Right kidney (tissue), 1 donor: Measurements from ENCODE around the gene MUC5B.
A peak's percentile ranks its signal among the peaks of the same experiment; 100 is the strongest.

Experiments
- DNase-seq: peaks from one replicate; pipeline ENCODE4 v3.0.0-alpha.2; 2016

The MUC5B gene

DNA sequence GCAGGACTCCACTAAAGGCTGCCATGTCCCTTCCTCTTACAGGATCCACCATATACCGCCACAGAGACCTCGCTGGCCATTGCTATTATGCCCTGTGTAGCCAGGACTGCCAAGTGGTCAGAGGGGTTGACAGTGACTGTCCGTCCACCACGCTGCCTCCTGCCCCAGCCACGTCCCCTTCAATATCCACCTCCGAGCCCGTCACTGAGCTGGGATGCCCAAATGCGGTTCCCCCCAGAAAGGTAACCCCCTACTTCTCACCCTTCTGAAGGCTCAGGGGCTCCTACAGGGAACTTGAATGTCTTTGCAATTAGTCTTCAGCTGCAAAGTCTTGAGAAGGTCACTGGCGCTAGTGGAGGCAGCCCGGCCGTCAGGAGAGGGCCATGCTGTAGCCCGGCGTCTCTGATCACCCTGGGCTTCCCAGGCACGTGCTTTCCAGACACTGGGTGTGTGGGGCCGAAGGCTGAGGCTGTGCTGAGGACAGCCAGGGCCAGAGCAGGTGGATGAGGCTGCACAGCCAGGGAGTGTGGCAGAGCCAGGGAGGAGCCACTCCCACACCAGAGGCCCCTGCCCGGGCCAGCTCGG, 30.0 kb upstream of the MUC5B start:
- DNase-seq, result no peak

DNA sequence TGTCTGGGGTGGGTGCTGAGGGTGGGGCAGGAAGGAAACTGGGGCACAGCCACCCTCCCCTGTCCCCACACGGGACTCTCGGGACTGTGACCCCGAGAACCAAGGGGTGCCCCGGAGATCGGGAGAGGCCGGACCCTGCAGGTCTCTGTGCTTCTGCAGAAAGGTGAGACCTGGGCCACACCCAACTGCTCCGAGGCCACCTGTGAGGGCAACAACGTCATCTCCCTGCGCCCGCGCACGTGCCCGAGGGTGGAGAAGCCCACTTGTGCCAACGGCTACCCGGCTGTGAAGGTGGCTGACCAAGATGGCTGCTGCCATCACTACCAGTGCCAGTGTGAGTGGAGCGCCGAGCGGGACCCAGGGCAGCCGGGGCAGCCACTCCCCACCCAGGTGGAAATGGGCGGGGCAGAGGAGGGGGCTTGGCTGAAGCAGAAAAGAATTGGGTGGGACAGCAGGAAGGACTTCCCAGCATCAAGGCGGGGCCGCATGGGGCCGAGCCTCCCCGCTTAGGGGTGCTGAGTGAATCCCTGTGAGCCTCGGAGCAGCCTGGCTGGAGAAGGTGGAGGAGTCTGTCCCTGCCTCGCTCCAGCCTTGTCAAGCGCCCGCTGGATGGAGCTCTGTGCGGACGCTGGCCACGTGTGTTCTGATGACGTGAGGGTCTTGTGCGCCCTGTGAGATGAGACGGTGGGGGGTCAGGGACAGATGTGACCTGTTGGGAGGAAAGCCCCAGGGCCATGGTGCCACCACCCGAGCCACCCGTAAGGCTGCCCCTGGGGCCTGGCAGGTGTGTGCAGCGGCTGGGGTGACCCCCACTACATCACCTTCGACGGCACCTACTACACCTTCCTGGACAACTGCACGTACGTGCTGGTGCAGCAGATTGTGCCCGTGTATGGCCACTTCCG, 29.3 kb upstream of the MUC5B start:
- DNase-seq, result no peak

DNA sequence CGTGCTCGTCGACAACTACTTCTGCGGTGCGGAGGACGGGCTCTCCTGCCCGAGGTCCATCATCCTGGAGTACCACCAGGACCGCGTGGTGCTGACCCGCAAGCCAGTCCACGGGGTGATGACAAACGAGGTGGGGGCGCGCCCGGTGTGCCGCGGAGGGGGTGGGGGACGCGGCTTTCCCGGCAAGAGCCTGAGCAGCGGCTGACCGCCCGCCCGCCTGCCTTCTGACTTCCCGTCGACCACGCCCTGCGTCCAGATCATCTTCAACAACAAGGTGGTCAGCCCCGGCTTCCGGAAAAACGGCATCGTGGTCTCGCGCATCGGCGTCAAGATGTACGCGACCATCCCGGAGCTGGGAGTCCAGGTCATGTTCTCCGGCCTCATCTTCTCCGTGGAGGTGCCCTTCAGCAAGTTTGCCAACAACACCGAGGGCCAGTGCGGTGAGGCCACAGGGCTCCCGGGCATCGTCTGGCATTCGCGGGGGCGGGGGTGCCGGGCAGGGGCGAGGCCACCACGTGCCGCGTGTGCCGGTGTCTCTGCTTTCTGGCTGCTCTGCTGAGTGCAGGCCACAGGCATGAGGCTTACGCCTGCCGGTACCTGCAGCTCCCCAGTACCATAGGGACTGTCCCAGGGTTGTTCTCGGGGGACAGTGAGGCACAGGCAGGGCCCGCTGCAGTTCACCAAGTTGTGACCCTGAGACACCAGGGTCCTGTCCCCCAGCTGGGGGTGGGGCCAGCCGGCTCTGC, 28.5 kb upstream of the MUC5B start:
- no peak for DNase-seq

DNA sequence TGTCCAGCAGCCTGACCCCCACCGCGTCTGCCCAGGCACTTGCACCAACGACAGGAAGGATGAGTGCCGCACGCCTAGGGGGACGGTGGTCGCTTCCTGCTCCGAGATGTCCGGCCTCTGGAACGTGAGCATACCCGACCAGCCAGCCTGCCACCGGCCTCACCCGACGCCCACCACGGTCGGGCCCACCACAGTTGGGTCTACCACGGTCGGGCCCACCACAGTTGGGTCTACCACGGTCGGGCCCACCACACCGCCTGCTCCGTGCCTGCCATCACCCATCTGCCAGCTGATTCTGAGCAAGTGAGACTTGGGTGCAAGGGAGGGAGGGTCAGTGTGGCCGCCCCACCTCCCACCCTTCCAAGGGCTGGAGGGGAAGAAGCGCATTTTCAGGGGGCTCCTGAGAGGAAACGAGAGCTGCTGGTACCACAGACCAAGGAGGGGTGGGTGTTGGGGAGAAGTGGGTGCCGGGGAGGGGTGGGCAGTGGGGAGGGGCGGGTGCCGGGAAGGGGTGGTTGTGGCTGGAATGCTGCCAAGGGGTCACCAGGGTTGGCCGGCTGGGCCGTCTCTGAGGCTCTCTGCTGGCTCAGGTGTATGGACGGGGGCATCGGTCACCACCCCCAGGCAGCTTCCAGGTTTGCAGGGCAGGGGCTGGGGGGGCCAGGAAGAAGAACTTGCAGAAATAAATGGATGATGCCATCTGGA, 27.7 kb upstream of the MUC5B start:
- no peak for DNase-seq

DNA sequence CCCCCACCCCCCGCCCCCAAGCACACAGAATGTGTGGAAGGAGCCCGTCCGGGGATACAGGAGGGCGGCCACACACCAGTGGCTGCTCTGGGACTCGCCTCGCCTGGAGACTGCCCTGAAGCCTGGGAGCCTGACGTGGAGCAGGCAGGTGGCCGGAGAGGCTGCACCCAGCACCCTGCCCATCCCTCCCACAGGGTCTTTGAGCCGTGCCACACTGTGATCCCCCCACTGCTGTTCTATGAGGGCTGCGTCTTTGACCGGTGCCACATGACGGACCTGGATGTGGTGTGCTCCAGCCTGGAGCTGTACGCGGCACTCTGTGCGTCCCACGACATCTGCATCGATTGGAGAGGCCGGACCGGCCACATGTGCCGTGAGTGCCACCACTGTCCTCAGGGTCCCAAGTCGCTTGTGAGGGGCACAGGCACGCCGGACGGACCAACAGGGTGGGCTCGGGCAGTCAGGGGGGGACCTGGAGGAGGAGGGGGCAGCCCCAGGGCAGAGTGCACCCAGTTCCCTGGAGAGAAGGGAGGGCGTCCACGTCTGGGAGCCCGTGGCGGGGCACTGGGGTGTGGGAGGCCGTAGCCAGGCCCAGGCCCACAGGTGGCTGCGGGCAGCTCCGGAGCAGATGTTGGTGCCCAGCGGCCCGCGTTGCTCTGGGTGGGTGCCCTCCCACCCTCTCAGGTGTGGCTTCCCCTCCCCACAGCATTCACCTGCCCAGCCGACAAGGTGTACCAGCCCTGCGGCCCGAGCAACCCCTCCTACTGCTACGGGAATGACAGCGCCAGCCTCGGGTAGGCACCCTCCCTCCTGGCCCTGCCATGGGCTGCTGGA, 27.0 kb upstream of the MUC5B start:
- DNase-seq, result no peak

DNA sequence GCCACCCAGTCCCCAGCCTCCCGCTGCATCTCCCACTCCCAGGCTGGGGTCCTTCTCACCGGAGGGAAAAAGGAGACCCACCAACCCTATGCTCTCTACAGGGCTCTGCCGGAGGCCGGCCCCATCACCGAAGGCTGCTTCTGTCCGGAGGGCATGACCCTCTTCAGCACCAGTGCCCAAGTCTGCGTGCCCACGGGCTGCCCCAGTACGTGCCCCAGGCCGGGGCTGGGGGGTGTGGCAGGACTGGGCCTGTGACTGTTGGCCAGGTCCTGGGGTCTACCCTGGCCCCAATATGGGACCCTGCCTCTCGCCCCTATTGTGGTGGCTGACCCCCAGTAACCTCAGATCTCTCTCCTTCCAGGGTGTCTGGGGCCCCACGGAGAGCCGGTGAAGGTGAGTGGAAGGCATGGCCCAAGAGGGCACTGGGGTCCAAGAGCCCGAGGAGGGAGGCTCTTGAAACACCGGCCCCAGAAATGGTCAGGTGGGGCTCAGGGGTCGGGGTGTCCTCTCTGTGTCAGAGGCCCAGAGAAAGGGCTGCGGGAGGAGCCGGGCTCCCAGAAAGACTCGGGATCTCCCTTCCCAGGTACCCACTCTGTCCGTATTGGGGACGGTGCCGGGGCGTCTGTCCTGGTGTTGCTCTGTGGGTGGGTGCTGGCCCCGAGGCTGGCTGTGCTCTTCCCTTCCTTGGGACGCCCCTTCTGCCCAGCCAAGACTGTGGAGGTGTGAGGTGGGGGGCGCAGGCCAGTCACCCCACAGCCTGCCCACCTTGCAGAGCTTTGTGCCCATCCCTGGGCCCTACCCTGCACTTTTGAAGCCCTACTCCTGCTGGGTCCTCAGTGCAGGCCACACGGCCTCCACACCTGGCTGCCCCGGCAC, 26.1 kb upstream of the MUC5B start:
- no peak for DNase-seq

DNA sequence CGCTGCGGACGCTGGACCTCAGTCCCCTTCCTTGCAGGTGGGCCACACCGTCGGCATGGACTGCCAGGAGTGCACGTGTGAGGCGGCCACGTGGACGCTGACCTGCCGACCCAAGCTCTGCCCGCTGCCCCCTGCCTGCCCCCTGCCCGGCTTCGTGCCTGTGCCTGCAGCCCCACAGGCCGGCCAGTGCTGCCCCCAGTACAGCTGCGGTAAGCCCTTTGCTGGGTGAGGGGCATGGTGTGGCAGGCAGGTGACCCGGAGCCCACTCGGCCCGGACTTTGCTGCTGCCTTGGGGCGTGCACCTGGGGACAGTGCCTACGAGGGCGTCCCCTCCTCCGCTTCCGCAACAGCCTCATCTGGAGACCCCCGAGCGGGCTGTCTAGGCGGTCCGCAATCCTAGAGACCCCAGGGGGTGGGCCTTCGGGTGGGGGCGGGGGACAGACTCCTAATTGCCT, 25.4 kb upstream of the MUC5B start:
- DNase-seq, result no peak

DNA sequence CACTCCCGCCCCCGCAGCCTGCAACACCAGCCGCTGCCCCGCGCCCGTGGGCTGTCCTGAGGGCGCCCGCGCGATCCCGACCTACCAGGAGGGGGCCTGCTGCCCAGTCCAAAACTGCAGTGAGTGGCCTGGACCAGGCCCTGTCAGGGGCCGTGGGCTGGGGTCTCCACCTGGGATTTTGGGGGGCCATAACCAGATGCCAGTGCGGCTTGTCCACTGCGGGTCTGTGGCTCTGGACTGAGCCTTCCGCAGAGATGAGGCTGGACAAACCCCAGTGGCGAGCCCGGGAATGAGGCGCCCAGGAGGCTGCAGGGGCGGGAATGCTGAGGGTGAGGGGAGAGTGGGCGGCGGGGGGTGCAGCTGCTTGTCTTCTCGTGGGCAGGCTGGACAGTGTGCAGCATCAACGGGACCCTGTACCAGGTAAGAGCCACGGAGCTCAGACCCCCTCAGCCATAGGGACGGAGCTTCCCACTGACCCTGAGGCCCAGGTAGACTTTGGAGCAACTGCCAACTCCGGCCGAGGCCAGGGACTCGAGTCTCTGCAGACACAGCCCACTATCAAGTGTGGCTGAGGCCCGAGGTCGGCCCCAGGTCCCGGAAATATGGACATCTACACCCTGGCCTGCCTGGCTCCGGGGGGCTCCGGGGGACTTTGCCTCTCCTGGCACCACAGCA, 24.8 kb upstream of the MUC5B start:
- no peak for DNase-seq

DNA sequence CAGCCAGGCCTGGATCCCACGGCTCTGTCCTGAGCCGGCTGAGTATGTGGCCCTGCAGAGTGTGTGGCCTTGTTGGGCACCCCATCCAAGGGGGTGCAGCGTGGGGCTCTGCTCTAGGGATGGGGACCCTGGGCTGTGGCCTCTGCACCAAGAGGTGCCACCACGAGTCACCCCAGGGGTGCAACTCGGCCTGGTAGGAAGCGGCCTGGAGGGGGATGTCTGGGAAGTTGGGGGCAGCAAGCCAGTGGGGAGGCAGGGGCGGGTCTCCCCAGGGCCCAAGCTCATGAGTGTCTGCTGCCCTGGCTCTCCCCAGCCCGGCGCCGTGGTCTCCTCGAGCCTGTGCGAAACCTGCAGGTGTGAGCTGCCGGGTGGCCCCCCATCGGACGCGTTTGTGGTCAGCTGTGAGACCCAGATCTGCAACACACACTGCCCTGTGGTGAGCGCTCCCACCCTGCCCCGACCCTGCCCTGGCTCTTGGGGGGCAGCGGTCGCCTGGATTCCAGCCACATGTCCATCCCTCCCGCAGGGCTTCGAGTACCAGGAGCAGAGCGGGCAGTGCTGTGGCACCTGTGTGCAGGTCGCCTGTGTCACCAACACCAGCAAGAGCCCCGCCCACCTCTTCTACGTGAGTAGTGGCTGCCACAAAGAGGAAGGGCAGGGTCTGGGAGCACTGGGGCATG, 24.2 kb upstream of the MUC5B start:
- no peak for DNase-seq

DNA sequence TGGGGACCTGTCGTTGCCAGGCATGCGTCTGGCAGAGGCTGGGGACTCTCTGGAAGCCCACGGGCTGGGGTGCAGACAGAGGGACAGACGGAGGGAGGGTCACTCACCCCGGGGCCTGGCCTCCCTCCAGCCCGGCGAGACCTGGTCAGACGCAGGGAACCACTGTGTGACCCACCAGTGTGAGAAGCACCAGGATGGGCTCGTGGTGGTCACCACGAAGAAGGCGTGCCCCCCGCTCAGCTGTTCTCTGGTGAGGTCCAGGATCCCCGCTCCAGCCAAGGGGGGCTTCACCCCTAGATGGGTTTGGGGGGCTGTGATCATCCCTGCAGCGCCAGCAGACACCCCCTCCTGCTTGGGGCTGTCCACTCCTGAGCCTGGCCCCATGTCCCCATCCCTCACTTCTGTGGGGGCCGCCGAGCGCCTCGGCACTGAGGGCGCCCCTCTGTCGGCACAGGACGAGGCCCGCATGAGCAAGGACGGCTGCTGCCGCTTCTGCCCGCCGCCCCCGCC, 23.6 kb upstream of the MUC5B start:
- DNase-seq, result no peak

DNA sequence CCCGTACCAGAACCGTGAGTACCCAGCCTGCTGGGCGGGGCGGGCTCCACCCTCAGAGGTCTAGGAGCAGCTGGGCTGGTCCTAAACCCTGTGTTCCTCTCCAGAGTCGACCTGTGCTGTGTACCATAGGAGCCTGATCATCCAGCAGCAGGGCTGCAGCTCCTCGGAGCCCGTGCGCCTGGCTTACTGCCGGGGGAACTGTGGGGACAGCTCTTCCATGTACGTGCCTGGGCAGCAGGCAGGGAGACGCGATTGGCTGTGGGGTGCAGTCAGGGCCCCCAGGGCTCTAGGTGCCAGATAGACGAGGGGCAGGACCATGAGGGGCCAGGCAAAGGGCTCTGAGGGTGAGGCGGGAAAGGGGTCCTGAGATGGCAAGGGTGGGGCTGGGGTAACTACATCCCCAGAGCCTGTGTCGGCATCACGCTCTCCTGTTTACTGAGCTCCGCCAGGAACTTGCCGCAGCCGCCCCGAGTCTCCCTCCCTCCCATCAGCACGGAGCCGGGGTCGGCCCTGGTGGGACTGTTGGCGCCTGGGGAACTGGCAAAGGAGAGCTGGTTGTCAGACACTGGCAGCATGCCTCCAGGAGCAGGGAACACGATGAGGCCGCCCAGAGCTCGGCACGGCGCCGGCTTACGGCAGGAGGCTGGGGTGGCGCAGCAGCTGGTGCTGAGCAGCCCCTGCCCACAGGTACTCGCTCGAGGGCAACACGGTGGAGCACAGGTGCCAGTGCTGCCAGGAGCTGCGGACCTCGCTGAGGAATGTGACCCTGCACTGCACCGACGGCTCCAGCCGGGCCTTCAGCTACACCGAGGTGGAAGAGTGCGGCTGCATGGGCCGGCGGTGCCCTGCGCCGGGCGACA, 22.9 kb upstream of the MUC5B start:
- DNase-seq, result no peak

DNA sequence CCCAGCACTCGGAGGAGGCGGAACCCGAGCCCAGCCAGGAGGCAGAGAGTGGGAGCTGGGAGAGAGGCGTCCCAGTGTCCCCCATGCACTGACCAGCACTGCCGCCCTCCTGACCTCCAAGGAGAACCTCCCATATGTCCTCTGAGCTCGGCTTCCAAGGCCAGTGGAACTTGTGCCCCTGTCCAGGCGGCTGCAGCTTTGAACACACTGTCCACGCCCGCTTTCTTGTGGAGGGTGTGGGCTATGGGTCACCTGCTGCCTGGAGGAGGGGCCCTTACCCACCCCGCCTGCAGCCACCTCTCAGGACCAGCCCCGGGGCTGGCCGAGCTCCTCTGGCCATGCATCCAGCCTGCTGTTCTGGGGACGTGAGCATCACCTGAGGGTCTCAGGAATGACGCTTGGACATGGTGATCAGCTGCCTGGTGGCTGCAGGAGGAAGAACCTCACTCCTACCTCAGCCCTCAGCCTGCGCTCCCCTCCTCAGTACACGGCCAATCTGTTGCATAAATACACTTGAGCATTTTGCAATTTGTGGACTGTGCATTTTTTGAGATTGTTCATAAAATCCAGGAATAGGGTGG, 22.2 kb upstream of the MUC5B start:
- no peak for DNase-seq

DNA sequence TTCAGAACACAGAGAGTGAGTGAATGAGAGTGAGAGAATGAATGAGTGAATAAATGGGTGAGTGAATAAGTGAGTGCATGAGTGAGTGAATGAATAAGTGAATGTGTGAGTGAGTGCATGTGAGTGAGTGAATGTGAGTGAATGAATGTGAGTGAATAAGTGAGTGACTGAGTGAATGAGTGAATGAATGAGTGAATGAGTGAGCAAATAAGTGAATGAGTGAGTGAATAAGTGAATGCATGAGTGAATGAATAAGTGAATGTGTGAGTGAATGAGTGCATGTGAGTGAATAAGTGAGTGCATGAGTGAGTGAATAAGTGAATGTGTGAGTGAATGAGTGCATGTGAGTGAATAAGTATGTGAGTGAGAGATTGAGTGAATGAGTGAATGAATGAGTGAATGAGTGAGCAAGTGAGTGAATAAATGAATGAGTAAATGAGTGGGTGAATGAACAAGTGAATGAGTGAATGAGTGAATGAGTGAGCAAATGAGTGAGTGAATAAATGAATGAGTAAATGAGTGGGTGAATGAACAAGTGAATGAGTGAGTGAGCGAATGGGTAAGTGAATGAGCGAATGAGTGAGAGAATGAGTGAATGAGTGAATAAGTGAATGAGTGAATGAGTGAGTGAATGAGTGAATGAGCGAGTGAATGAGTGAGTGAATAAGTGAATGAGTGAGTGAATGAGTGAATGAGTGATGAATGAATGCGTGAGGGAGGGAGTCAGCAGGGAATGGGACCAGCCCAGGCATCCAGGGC, 21.3 kb upstream of the MUC5B start:
- no peak for DNase-seq

DNA sequence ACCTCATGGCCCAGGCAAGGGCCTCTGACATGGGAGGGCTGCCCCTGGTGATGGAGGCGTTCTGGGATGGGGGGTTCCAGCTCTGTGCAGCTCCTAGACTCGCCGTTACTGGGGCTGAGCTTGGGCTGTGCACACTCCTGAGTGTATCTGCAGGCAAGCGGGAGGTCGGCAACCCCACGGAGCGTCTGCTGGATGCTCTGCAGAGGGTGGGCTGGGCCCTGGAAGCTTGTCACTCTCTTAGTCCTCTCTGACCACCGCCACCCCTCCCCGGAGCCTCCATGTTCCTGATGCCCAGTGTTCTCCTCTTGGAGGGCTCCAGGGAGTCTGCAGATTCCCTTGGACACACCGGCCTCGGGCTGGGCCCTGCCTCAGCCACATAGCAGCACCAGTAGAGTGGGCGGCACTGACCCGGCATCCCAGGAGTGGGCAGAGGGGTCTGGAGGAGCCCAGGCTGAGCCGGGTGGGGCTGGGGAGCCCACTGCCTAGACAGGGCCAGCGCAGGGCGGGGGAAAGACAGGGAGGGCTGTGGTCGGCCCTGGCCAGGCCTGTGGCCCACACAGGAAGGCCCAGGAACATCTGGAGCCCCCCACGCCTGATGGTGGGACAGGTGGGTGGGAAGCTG, 20.6 kb upstream of the MUC5B start:
- no peak for DNase-seq

DNA sequence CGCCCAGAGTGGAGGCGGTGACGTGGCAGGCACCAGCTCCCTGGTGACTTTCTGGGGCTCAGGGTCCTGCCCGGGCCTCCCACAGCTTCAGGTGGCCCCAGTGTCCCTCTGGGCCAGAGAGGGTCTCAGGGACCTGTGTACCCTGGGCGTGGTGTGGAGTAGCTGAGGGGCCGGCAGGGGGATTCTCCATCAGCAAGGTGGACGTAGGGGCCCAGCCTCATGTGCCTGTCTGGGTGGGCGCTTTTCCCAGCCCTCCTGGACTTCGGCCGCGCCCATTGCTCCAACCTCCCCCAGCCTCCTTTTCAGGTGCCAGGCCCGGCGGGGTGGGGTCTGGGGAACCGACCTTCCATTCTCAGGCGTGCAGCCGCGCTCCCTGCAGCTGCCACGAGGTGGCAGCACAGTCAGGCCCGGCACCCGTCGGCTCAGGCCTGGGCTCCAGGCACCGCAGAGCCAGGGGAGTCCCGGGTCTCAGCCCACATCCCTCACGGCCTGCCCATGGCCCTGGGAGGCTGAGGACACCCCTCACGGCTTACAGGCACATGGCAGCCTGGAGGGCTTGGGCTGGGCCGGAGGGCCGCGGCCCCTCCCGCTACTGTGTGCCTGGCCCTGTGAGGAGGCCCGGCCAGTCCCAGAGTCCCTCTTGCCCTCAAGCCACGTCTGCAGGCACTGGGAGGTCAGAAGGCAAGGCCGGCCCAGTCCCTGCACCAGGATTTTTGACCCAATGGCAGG, 19.9 kb upstream of the MUC5B start:
- DNase-seq, result peak; percentile 69
